PC-9 (cell line): ENCODE results near the gene SLC7A10. TPM values are rescaled to one million over a fixed set of nuclear protein-coding genes. Genes with fewer than 3 reads are reported as not detected.

Source experiments
- BruUV-seq: library from RNA; stranded (reverse); fragments of 400-500 nt; replicated peaks from 2 replicates; lab custom pipeline; 2021; lab: Mats Ljungman, UMichigan
- CTCF ChIA-PET: fragments of 300-600 bp; sonication (Branson Sonifier 250); formaldehyde crosslinking; loops from one replicate; lab custom pipeline; 2022; ENCODE audit warnings: antibody characterized with exemption; lab: Charles Lee
- POLR2A ChIA-PET: fragments of 300-600 bp; sonication (Branson Sonifier 250); formaldehyde crosslinking; loops from one replicate; lab custom pipeline; 2022; ENCODE audit warnings: antibody characterized with exemption; ENCODE audit not compliant: unreplicated experiment; lab: Charles Lee
- DNase-seq, 2 experiments: peaks; one replicate each; pipeline versions ENCODE4 v3.0.0 to v3.0.0-alpha.2; 2015 to 2022; ENCODE audit warnings: mixed read lengths in 1 of 2
- H2AFZ ChIP-seq: fragments of 200-600 bp; sonication (generic); 2 replicates; pipeline ENCODE4 v1.8.1; 2017; ENCODE audit warnings: antibody characterized with exemption
- H3F3A ChIP-seq: fragments of 200-600 bp; sonication (generic); 2 replicates; pipeline ENCODE4 v1.8.1; 2017; ENCODE audit warnings: antibody characterized with exemption, mild to moderate bottlenecking, low read depth; ENCODE audit not compliant: insufficient read depth
- H3K27ac ChIP-seq: fragments of 200-600 bp; sonication (generic); 2 replicates; pipeline ENCODE4 v1.6.1; 2016; ENCODE audit warnings: mixed run types
- H3K27me3 ChIP-seq: fragments of 200-600 bp; sonication (generic); 2 replicates; pipeline ENCODE4 v1.6.1; 2016; ENCODE audit warnings: low read depth, mixed run types; ENCODE audit not compliant: insufficient read depth
- H3K36me3 ChIP-seq: fragments of 200-600 bp; sonication (generic); 2 replicates; pipeline ENCODE4 v1.6.1; 2016; ENCODE audit warnings: low read depth, mixed run types
- H3K4me1 ChIP-seq: fragments of 200-600 bp; sonication (generic); replicated peaks from 2 replicates; pipeline ENCODE4 v1.6.1; 2016; ENCODE audit warnings: mixed run types; ENCODE audit not compliant: insufficient read depth
- H3K4me2 ChIP-seq: fragments of 200-600 bp; sonication (generic); 2 replicates; pipeline ENCODE4 v1.6.1; 2017; ENCODE audit warnings: mixed run types
- H3K4me3 ChIP-seq: fragments of 200-600 bp; sonication (generic); 2 replicates; pipeline ENCODE4 v1.6.1; 2016; ENCODE audit warnings: mixed run types
- H3K79me2 ChIP-seq: fragments of 200-600 bp; sonication (generic); 2 replicates; pipeline ENCODE4 v1.6.1; 2017; ENCODE audit warnings: low read depth, mixed run types
- H3K9me2 ChIP-seq: fragments of 200-600 bp; sonication (generic); 2 replicates; pipeline ENCODE4 v1.8.1; 2017; ENCODE audit warnings: mild to moderate bottlenecking; ENCODE audit not compliant: insufficient read depth
- H3K9me3 ChIP-seq: fragments of 200-600 bp; sonication (generic); 2 replicates; pipeline ENCODE4 v1.8.1; 2016; ENCODE audit warnings: low read depth; ENCODE audit not compliant: insufficient read depth
- H4K20me1 ChIP-seq: fragments of 200-600 bp; sonication (generic); 2 replicates; pipeline ENCODE4 v1.8.1; 2017; ENCODE audit not compliant: insufficient read depth
- CTCF ChIP-seq: fragments of 200-600 bp; sonication (generic); conservative IDR thresholded peaks from 2 replicates; pipeline ENCODE4 v1.6.1; 2017; ENCODE audit warnings: mixed run types, antibody characterized with exemption, mild to moderate bottlenecking, moderate library complexity
- EZH2 ChIP-seq: fragments of 200-600 bp; sonication (generic); IDR thresholded peaks from 2 replicates; pipeline ENCODE4 v1.8.0; 2017; ENCODE audit warnings: antibody characterized with exemption, low read depth
- intact Hi-C: fragments of 100-400 bp; cut with micrococcal nuclease; formaldehyde crosslinking; loops from one replicate; pipeline ENCODE4 v1.10.0; 2022; ENCODE audit not compliant: unreplicated experiment
- total RNA-seq: library from RNA; stranded (reverse); gene quantifications from 2 replicates; pipeline ENCODE4 v1.2.3, GENCODE V29; 2021

SLC7A10 gene
- total RNA-seq, 1 experiment from 2014 or later: not detected

GRCh38 chr19:33194532-33194885 lies 31.1 kb downstream of the SLC7A10 start:
- H3K27me3 ChIP-seq: peaks cover 24% of the 10 kb centered on the region
- no peaks in the 10 kb centered on the region for H3F3A ChIP-seq
- CTCF ChIA-PET: no interaction called here
- no peaks in the 10 kb centered on the region for H3K79me2 ChIP-seq
- intact Hi-C loops: no loop called here
- H3K4me1 ChIP-seq: no peaks in the 10 kb centered on the region
- no peak for DNase-seq
- H3K9me2 ChIP-seq: no peaks in the 10 kb centered on the region
- no peaks in the 10 kb centered on the region for H4K20me1 ChIP-seq
- H3K9me3 ChIP-seq: no peaks in the 10 kb centered on the region
- TF ChIP-seq CTCF: no peak
- no peak for TF ChIP-seq EZH2
- H2AFZ ChIP-seq: no peak overlapping the region
- no peaks in the 10 kb centered on the region for H3K36me3 ChIP-seq
- H3K27ac ChIP-seq: no peak overlapping the region
- peak overlapping the region; percentile 51; the same call in 1 of the 2 replicates for H3K4me3 ChIP-seq
- BruUV-seq: no TSS peak
- POLR2A ChIA-PET: interaction anchor here (0.6 kb wide), 1 partner anchor 18 kb away, joined by 4 read pairs; no protein-coding TSS in a partner anchor
- H3K4me2 ChIP-seq: peak overlapping the region; percentile 64; the same call in 1 of the 2 replicates

GRCh38 chr19:33193865-33194362 lies 31.7 kb downstream of the SLC7A10 start, which contains the start of gene LRP3:
Gene LRP3 (plus strand): TSS chr19:33194330. CDS start chr19:33194786, 456 bp downstream.
- peak within 1 kb of the TSS; percentile 51; the same call in 1 of the 2 replicates for H3K4me3 ChIP-seq
- H3K9me2 ChIP-seq: no peaks in the 10 kb centered on the region
- TF ChIP-seq EZH2 (no peak), CTCF (no peak)
- no peaks in the 10 kb centered on the region for H3K4me1 ChIP-seq
- DNase-seq: no peak
- ChIA-PET POLR2A (interaction anchor here (0.6 kb wide), 1 partner anchor 17 kb away, joined by 4 read pairs; no protein-coding TSS in a partner anchor), CTCF (no interaction called here)
- no peaks in the 10 kb centered on the region for H3F3A ChIP-seq
- intact Hi-C loops: no loop called here
- no peaks in the 10 kb centered on the region for H4K20me1 ChIP-seq
- H3K79me2 ChIP-seq: no peaks in the 10 kb centered on the region
- H3K27ac ChIP-seq: no peak within 1 kb of the TSS
- H2AFZ ChIP-seq: peak within 1 kb of the TSS; percentile 27; the same call in 1 of the 2 replicates
- no TSS peak for BruUV-seq
- H3K4me2 ChIP-seq: peak within 1 kb of the TSS; percentile 64
- peaks cover 24% of the 10 kb centered on the region for H3K27me3 ChIP-seq
- H3K36me3 ChIP-seq: no peaks in the 10 kb centered on the region
- H3K9me3 ChIP-seq: no peaks in the 10 kb centered on the region

DNA sequence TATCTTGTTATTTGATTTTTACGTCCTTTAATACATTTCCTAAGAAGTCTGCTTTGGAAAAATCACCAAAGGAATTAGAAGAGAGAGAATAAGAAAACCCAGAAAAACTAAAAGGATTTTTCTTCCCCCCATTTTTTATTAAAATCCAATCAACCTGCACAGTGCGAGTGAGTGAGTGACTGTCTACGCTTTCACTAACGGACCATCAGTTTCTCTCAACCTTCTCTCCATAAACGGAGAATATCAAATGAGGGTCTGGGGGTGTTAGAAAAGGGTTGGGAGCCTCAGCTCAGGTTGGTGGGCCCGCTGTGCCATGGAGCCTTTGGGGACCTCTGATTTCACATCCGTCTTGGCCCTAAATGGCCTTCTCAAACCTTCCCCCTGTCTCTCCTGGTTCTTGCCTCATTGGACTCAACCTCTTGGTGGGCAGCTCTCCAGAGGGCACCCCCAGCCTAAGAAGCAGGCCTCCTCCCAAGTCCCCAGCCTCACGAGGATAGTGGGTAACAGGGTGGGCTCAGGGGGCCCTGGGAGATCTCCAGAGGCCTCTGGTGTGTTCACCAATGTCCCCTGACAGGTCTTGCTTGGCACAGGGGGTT lies 32.3 kb downstream of the SLC7A10 start:
- no peak overlapping the region for H3K4me2 ChIP-seq
- POLR2A ChIA-PET: no interaction called here

More for the DNA sequence above, 32.3 kb downstream of the SLC7A10 start:
- intact Hi-C loops: no loop called here
- Histone ChIP-seq H3K79me2 (no peaks in the 10 kb centered on the region), H3K36me3 (no peaks in the 10 kb centered on the region), H3K9me2 (no peaks in the 10 kb centered on the region), H4K20me1 (no peaks in the 10 kb centered on the region), H3K4me3 (no peak overlapping the region), H3K27me3 (peaks cover 24% of the 10 kb centered on the region), H3K9me3 (no peaks in the 10 kb centered on the region), H2AFZ (no peak overlapping the region), H3K4me1 (no peaks in the 10 kb centered on the region), H3F3A (no peaks in the 10 kb centered on the region), H3K27ac (no peak overlapping the region)
- no peak for DNase-seq
- no TSS peak for BruUV-seq
- TF ChIP-seq EZH2: no peak
- TF ChIP-seq CTCF: no peak
- CTCF ChIA-PET: no interaction called here
